Measurements from ENCODE around the gene ANKDD1B.

ANKDD1B gene

DNA sequence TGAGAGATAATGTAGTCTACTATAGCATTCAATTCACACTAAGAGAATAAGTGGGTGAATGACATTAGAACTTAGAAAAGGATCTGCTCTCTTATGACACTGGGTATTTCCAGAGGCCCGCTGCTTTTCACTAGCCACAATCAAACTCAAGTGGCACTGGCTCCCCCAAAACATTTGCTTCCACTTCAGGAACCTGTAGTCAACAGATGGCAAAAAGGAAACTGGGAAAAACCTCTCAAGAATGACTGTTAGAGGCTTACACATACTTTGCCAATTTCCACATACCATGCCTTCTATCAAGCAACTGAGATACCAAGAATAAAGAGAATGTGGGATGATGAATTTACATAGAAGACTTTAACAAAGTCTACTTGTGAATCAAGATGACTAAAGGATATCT, 94.8 kb downstream of the ANKDD1B start:
- DNase-seq (ENCODE audit: low read depth in 3 of 3): no peak

DNA sequence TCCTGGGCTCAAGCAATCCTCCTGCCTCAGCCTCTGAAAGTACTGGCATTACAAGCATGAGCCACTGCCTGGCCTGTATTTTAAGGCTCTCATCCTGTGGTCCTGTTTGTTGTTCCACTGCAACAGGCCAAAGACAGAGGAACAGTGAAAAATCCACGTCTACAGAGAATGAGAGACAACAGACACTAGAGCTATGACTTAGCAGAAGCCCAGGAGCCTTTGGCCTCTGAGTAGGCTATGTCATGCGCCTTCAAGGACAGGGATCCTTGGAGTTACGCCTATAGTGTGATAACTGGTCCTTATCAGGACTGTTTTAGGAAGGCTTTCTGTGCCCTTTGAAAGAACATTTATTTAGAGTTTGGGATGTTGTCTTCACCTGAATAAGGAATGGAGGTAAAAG, 95.5 kb downstream of the ANKDD1B start:
- DNase-seq (ENCODE audit: low read depth in 3 of 3): no peak

- no peak for DNase-seq (ENCODE audit: low read depth in 3 of 3)
Observed at GRCh38 chr5:75707911-75708509, 96.8 kb downstream of the ANKDD1B start.

DNA sequence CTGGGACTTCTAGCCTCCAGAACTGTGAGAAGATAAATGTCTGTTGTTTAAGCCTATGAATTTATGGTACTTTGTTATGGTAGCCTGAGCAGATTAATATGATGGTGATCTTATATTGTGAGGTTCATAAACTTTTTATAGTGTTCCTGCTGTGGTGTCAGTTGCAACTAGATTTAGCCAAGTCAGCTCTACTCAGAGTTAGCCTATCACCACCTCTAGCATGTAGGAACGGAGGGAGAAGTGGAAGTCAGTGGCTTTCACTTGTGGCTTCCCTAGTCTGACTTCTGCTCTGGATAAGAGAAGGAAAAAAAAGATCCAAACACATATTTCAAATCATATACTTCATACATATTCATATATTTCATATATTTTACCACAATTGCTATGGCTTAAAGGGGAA, 99.4 kb downstream of the ANKDD1B start:
- DNase-seq (ENCODE audit: low read depth in 3 of 3): no peak

DNA sequence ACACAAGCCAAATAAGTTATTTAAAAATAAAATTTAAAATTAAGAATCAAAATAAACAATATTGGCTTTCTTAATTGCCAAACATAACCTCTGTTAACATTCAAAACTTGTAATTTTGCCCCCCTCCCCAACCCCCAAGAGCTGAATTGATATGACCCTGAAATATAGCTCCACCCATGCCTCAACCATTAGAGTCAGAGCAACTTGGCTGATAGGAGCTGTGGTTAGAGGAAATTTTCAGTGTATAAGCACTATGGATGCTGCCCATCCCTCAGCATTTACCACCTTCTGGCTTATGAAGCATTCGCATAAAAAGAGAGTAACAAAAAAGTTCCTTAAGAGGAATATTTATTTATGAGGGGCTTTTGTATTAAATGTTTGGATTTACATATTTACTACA, 99.9 kb downstream of the ANKDD1B start:
- DNase-seq (ENCODE audit: low read depth in 3 of 3): no peak

GRCh38 chr5:75712091-75712490, 100.8 kb downstream of the ANKDD1B start:
- no peak for DNase-seq (ENCODE audit: low read depth in 3 of 3)

DNA sequence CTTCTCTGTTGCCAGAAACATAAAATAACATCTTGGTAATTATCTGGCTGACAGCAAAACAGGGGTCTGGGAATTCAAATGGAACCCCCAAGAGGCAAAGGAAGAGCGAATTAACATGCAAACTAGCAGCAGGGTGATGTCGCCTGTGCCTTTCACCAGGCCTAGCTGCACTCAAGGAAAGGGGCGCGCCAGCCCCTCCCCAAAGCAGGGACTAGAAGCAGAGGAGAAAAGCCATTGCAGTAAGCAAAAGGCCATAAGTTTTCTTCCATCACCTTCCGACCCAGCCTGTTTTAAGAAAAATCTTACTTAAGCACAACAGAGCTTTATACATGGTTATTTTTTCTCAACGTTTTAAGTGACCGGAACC, 105.4 kb downstream of the ANKDD1B start:
- DNase-seq (ENCODE audit: low read depth in 3 of 3): peak in 1 of 3 donors; percentile 4

DNA sequence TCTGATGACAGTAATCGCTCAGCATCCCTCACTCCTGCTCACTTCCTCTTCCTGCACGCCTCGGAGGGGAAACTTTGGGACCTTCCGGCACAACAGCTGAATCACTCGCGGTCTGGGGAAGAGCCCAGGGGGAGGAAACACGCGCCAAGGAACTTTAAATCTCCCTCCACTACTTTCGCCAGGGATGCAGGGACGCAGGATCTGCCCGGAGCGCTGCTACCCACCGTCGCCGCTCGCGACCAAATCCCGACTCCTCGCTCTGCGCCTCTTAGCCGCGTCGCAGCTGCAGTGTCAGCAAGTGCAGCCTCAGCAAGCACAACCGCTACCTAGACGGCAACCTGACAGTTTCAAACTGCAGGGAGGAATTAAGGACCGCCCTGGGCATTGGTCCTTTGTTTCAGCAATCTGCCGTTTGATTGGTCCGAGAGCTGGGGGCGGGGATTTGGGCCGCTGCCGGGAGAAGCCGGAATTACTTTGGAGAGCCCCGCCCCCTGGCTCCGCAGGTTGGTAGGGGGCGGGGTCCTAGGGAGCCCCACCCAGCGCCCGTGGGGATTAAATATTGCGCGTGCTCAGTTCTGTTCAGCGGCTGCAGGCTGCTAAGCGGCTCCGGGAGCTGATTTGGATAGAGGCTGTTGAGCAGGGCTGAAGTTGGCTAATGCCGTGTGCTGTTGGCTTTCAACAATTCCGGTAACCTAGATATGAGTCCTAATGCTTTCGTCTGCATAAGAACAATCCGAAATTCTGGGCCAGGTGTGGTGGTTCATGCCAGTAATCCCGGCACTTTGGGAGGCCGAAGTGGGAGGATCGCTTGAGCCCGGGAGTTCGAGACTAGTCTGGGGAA, 106.0 kb downstream of the ANKDD1B start, which contains the start of gene POC5:
TSS of gene POC5 (minus strand) at position 356 of the 841 bp plus-strand sequence. CDS start 4,500 bp downstream, outside the sequence.
- peak; percentile 96 to 98 (median 98) for DNase-seq (ENCODE audit: low read depth in 3 of 3)

DNA sequence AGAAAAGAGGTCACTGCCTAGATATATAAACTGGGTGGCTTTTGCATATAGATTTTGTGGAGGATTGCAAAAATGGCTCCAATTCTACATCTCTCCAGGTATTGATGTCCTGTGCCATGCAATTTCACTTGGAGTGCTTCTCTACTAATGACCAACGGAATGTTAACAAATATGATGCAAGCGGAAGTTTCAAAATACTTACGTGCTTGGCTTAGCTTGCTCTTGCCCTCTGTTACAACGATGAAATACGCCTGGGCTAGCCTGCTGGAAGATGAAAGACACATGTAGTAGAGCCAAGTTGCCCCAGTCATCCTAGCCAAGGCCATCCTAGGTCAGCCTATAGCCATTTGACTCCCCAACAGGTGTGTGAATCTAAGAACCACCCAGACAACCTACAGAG, 109.6 kb downstream of the ANKDD1B start:
- DNase-seq (ENCODE audit: low read depth in 3 of 3): no peak
